ENCODE measurements around the gene SERGEF. TPM values are rescaled to one million over a fixed set of nuclear protein-coding genes. Genes with fewer than 3 reads are reported as not detected.

Gene SERGEF
- total RNA-seq, 1 donor from 2014 or later = 27.0 TPM

- DNase-seq (ENCODE audit: low read depth) = no peak
- H3K4me3 ChIP-seq (ENCODE audit: low read depth, low read length) = no peak overlapping the region
- no peak for TF ChIP-seq CTCF (IDR thresholded peaks at IDR 0.05; ENCODE audit: insufficient read depth, low read length, poor library complexity, severe bottlenecking)
- H3K27me3 ChIP-seq (ENCODE audit: control insufficient read depth, insufficient read depth, low read length) = no peaks in the 10 kb centered on the region
- no peaks in the 10 kb centered on the region for H3K36me3 ChIP-seq (ENCODE audit: control insufficient read depth, insufficient read depth, low read length)
Measured at GRCh38 chr11:17753641-17754040, 259.2 kb downstream of the SERGEF start.

GRCh38 chr11:17753153-17753552, 259.7 kb downstream of the SERGEF start:
- no peak overlapping the region for H3K4me3 ChIP-seq (ENCODE audit: low read depth, low read length)
- no peak for DNase-seq (ENCODE audit: low read depth)
- TF ChIP-seq CTCF (IDR thresholded peaks at IDR 0.05; ENCODE audit: insufficient read depth, low read length, poor library complexity, severe bottlenecking) = no peak
- no peaks in the 10 kb centered on the region for H3K36me3 ChIP-seq (ENCODE audit: control insufficient read depth, insufficient read depth, low read length)
- no peaks in the 10 kb centered on the region for H3K27me3 ChIP-seq (ENCODE audit: control insufficient read depth, insufficient read depth, low read length)

- TF ChIP-seq CTCF (IDR thresholded peaks at IDR 0.05; ENCODE audit: insufficient read depth, low read length, poor library complexity, severe bottlenecking) = no peak
- H3K36me3 ChIP-seq (ENCODE audit: control insufficient read depth, insufficient read depth, low read length) = no peaks in the 10 kb centered on the region
- no peak overlapping the region for H3K4me3 ChIP-seq (ENCODE audit: low read depth, low read length)
- H3K27me3 ChIP-seq (ENCODE audit: control insufficient read depth, insufficient read depth, low read length) = peaks cover 4% of the 10 kb centered on the region
- DNase-seq (ENCODE audit: low read depth) = no peak
Measured at GRCh38 chr11:17752144-17752543, 260.7 kb downstream of the SERGEF start.

GRCh38 chr11:17751558-17751957, 261.3 kb downstream of the SERGEF start:
- no peak for DNase-seq (ENCODE audit: low read depth)
- H3K36me3 ChIP-seq (ENCODE audit: control insufficient read depth, insufficient read depth, low read length) = no peaks in the 10 kb centered on the region
- H3K27me3 ChIP-seq (ENCODE audit: control insufficient read depth, insufficient read depth, low read length) = peaks cover 4% of the 10 kb centered on the region
- no peak overlapping the region for H3K4me3 ChIP-seq (ENCODE audit: low read depth, low read length)
- no peak for TF ChIP-seq CTCF (IDR thresholded peaks at IDR 0.05; ENCODE audit: insufficient read depth, low read length, poor library complexity, severe bottlenecking)

GRCh38 chr11:17750801-17751165, 262.1 kb downstream of the SERGEF start:
- TF ChIP-seq CTCF (IDR thresholded peaks at IDR 0.05; ENCODE audit: insufficient read depth, low read length, poor library complexity, severe bottlenecking) = no peak

GRCh38 chr11:17750013-17750800, 262.6 kb downstream of the SERGEF start:
- no peak for TF ChIP-seq CTCF (IDR thresholded peaks at IDR 0.05; ENCODE audit: insufficient read depth, low read length, poor library complexity, severe bottlenecking)
- Histone ChIP-seq H3K27me3 (ENCODE audit: control insufficient read depth, insufficient read depth, low read length) (peaks cover 10% of the 10 kb centered on the region), H3K36me3 (ENCODE audit: control insufficient read depth, insufficient read depth, low read length) (no peaks in the 10 kb centered on the region), H3K4me3 (ENCODE audit: low read depth, low read length) (no peak overlapping the region)
- DNase-seq (ENCODE audit: low read depth) = no peak

More at GRCh38 chr11:17750801-17751165, 262.1 kb downstream of the SERGEF start:
- H3K27me3 ChIP-seq (ENCODE audit: control insufficient read depth, insufficient read depth, low read length) = peaks cover 7% of the 10 kb centered on the region
- no peak for DNase-seq (ENCODE audit: low read depth)
- H3K36me3 ChIP-seq (ENCODE audit: control insufficient read depth, insufficient read depth, low read length) = no peaks in the 10 kb centered on the region
- no peak overlapping the region for H3K4me3 ChIP-seq (ENCODE audit: low read depth, low read length)
